ENCODE data around the gene MTX2. TPM values are rescaled to one million over a fixed set of nuclear protein-coding genes. Genes with fewer than 3 reads are reported as not detected.

Gene MTX2
- total RNA-seq, 1 experiment from 2014 or later: 30.8 TPM

DNA sequence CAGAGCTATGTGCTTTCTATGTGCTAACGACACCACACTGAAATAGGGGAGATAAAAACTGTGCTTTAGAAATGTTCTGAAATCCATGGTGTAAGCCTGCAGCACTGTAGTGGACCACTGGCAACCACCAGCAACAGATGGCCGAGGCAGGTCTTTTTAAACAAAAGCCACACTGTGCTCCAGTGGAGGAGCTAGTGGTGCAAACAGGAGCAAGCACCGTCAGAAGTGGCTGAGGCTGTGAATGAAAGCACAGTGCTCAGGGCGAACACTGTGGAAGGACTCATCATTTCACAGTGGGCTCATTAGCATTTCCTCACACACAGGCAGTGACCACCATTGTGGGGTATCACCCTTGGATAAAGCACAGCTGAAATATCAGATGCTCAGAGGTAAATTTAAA is 22.9 kb upstream of the MTX2 start:
- H3K4me2 ChIP-seq (ENCODE audit: insufficient read depth, insufficient read length, low read length): no peak overlapping the region
- no peak overlapping the region for H2AK5ac ChIP-seq (ENCODE audit: insufficient read length, low read length)
- no peaks in the 10 kb centered on the region for H3K23me2 ChIP-seq (ENCODE audit: insufficient read length, low read depth, low read length, poor library complexity, severe bottlenecking)
- WGBS (ENCODE audit: extremely low coverage, insufficient read length, low lambda C conversion rate): no CpG with 5 or more reads among the region's 4 CpGs
- H2BK120ac ChIP-seq (ENCODE audit: low read depth, low read length, poor library complexity, severe bottlenecking): no peak overlapping the region
- no peaks in the 10 kb centered on the region; a peak in 1 of 7 replicates for H3K36me3 Mint-ChIP-seq (ENCODE audit: insufficient read depth in 1 of 3, low read depth in 3 of 3)
- no peaks in the 10 kb centered on the region for H4K20me1 ChIP-seq (ENCODE audit: control insufficient read depth, insufficient read depth, insufficient read length)
- no peak overlapping the region for H3K4me3 Mint-ChIP-seq
- TF ChIP-seq CTCF (conservative IDR thresholded peaks at IDR 0.05): no peak
- H4K91ac ChIP-seq (ENCODE audit: insufficient read length, low read depth, low read length): no peak overlapping the region
- no peaks in the 10 kb centered on the region for H3K79me1 ChIP-seq (ENCODE audit: insufficient read depth, low read depth, low read length, poor library complexity, severe bottlenecking)
- no peak for DNase-seq
- H3K14ac ChIP-seq (ENCODE audit: insufficient read depth, low read length): no peak overlapping the region
- H3K79me2 ChIP-seq (ENCODE audit: insufficient read depth, low read length): no peaks in the 10 kb centered on the region
- H3K27ac ChIP-seq (ENCODE audit: insufficient read length, low read depth, low read length): no peak overlapping the region
- H3K27ac Mint-ChIP-seq: no peak overlapping the region
- H3K4ac ChIP-seq (ENCODE audit: low read depth, low read length): no peak overlapping the region
- H2BK20ac ChIP-seq (ENCODE audit: low read depth, low read length, poor library complexity, severe bottlenecking): no peak overlapping the region
- H3K27me3 Mint-ChIP-seq (ENCODE audit: low read depth): peaks cover 19% of the 10 kb centered on the region
- H2BK15ac ChIP-seq (ENCODE audit: low read depth, low read length): no peak overlapping the region
- H3K9ac ChIP-seq (ENCODE audit: extremely low read depth, insufficient read length, low read length): no peak overlapping the region
- no peak overlapping the region for H3T11ph ChIP-seq (ENCODE audit: low read length)
- no peaks in the 10 kb centered on the region for H3K9me3 ChIP-seq (ENCODE audit: control insufficient read depth, low read depth, low read length)
- H4K8ac ChIP-seq (replicated peaks; ENCODE audit: insufficient read length, low read depth, low read length): no peak overlapping the region
- H3K23ac ChIP-seq (ENCODE audit: insufficient read length, low read depth, low read length): no peak overlapping the region
- H3K9me3 Mint-ChIP-seq: no peaks in the 10 kb centered on the region; a peak in 1 of 5 replicates
- H3K4me1 Mint-ChIP-seq: peaks cover 3% of the 10 kb centered on the region in 2 experiments; a peak in 2 of 4 replicates
- no peaks in the 10 kb centered on the region for H3K27me3 ChIP-seq (ENCODE audit: insufficient read depth, low read length)
- no peak overlapping the region for H3K56ac ChIP-seq (ENCODE audit: insufficient read length, low read depth, low read length)
- H2BK5ac ChIP-seq (ENCODE audit: insufficient read length, low read length): no peak overlapping the region
- H3K18ac ChIP-seq (ENCODE audit: insufficient read length, low read depth, low read length): no peak overlapping the region
- no peak overlapping the region for H2AFZ ChIP-seq (ENCODE audit: low read length)
- no peaks in the 10 kb centered on the region for H3K4me1 ChIP-seq (ENCODE audit: insufficient read depth, low read length)
- no peak overlapping the region for H2BK12ac ChIP-seq (ENCODE audit: insufficient read length, low read depth, low read length)
- no peak overlapping the region for H4K5ac ChIP-seq (ENCODE audit: insufficient read length, low read depth, low read length)
